GM19240 (cell line): Measurements from ENCODE around the gene SYPL2.

Experiments
- DNase-seq: peaks from one replicate; pipeline ENCODE4 v3.0.0; 2011; ENCODE audit warnings: low spot score; ENCODE audit not compliant: insufficient read length

The SYPL2 gene

GRCh38 chr1:109513110-109513710, 46.9 kb downstream of the SYPL2 start:
- no peak for DNase-seq

GRCh38 chr1:109514846-109515245, 48.5 kb downstream of the SYPL2 start:
- DNase-seq: no peak

GRCh38 chr1:109516872-109517271, 50.5 kb downstream of the SYPL2 start:
- no peak for DNase-seq

- DNase-seq: no peak
Observed at GRCh38 chr1:109517337-109517736, 51.0 kb downstream of the SYPL2 start.

GRCh38 chr1:109521002-109521951, 54.9 kb downstream of the SYPL2 start:
- DNase-seq: no peak

GRCh38 chr1:109522026-109522425, 55.7 kb downstream of the SYPL2 start:
- no peak for DNase-seq

- DNase-seq: no peak
Observed at GRCh38 chr1:109523706-109524105, 57.4 kb downstream of the SYPL2 start.

- no peak for DNase-seq
Observed at GRCh38 chr1:109527098-109527811, 60.9 kb downstream of the SYPL2 start.

GRCh38 chr1:109527846-109528695, 61.7 kb downstream of the SYPL2 start:
- DNase-seq: no peak

GRCh38 chr1:109528712-109529111, 62.4 kb downstream of the SYPL2 start:
- DNase-seq: no peak

- no peak for DNase-seq
Observed at GRCh38 chr1:109529881-109530456, 63.6 kb downstream of the SYPL2 start.

GRCh38 chr1:109530457-109531087, 64.2 kb downstream of the SYPL2 start:
- DNase-seq: no peak

- no peak for DNase-seq
Observed at GRCh38 chr1:109531380-109531779, 65.0 kb downstream of the SYPL2 start.
